NCI-H2029 treated with DMSO at 0.1 percent for 48 hours (cell line): ENCODE results near the gene THADA.
"Not testable (repeated sequence)": the region's sequence is repeated elsewhere in the genome, so short reads cannot be mapped to it uniquely, and the experiment has no call there.

Experiments used
- DNase-seq: peaks from one replicate; lab custom pipeline; 2025; lab: John Stamatoyannopoulos, UW

The THADA gene

GRCh38 chr2:43207553-43208300 is 388.1 kb downstream of the THADA start:
- DNase-seq = no peak

DNA sequence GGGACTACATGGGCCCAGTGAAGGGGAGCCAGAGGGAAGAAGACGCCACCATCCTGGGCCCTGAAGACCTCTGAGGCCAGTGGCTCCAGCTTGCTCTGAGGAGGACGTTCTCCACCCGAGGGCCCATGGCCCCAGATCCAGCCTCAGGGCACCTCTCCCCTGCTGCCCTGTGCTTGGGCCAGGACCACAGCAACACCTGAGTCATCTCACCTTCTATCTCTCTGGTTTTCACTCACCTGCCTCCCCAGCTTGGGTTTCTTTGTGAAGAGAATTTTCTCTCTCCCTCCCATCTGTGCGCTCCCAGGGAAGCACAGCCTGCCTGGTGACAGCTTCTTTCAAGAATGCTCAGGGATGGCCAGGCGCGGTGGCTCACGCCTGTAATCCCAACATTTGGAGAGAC is 389.2 kb downstream of the THADA start:
- DNase-seq = no peak

GRCh38 chr2:43203373-43203772 is 392.5 kb downstream of the THADA start:
- DNase-seq = no peak

DNA sequence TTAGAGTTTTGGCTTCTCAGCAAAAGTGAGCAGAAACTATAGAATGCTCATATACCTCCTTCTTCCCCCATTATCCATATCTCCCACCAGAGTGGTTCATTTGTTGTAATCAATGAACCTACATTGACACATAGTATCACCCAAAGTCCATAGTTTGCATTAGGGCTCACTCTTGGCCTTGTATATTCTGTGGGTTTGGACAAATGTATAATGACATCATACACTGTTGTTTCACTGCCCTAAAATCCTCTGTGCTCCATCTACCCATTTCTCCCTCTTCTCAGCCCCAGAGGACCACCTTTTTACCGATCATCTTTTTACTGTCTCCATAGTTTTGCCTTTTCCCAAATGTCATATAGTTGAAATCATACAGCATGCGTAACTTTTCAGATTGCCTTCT is 393.5 kb downstream of the THADA start:
- DNase-seq = no peak

DNA sequence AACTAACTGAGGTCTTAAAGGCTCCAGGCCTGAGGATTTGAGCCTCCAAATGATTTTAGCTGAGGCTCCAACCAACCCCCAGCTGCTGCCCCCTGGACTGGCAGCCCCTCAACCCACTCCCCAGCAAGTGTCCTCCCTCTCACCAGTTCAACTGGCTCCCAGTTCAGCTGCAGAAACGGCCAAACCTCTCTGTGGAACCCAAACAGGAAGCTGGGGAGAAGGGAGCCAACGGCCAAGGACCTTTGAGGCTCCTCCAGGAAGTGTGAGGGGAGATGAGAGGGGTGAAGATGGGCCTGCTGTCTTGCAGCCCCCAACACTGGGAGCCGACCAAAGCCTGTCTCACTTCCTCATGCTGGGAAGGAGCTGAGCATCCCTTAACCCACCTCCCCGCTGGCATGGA is 394.3 kb downstream of the THADA start:
- no peak for DNase-seq

GRCh38 chr2:43201016-43201415 is 394.8 kb downstream of the THADA start:
- no peak for DNase-seq

DNA sequence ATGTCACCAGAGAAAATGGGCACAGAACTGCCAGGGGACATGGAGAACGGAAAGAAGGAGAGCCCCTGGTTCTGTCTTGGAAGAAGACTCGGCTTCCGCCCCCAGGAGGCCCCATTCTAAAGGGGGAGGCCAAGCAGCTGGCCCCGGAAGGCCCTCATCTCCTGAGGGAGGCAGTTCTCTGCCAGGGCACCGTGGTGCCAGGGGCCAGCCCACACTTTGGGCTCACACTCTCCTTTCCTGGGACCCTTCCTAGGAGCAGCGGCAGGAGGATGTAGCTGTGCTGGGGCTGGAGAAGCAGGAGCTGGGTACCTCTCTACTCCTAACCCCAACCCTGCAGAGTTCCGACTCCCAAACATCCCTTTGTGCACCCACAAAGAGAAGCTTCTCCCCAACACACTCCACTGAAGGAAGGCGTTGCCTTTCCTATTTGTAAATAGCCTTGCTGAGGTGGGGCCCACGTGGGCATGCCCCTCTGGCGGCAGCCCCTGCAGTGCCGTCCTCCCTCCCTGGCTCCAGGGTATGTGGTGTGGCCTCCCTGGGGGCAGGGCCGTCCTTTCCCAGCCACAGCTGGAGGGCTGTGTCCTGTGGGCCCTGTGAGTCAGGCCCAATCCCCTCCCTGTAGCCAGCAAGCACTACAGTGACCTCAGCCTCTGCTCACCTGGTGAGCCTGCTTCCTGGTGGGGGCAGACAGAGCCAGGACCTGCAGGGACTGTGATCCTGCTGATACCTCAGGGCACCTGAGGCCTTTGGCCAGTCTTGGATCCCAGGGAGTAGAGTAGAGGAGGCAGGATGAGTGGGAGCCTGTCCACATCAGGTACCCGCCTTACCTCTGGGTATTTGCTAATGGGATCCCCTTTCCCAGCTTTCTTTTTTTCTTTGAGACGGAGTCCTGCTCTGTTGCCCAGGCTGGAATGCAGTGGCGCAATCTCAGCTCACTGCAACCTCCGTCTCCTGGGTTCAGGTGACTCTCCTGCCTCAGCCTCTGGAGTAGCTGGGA is 396.0 kb downstream of the THADA start:
- no peak for DNase-seq

DNA sequence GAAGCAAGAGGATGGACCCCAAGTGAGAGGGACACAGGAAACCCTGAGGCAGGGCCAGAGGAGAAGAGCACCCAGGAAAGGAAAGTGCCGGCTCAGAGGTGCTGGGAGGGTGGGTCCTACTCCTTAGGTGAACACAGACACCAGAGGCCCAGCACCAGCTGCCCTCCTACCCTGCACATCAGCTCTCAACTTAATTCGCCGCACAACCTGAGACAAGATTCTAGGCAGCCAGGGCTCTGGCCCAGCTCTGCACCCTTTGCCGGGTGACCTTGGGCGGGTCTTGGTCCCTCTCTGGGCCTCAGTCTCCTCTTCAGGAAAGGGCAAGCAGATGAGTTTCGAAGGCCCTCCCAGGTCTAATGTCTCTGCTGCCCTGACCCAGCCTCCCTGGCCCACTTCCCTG is 397.6 kb downstream of the THADA start:
- DNase-seq = no peak

GRCh38 chr2:43197588-43197896 is 398.3 kb downstream of the THADA start:
- no peak for DNase-seq

DNA sequence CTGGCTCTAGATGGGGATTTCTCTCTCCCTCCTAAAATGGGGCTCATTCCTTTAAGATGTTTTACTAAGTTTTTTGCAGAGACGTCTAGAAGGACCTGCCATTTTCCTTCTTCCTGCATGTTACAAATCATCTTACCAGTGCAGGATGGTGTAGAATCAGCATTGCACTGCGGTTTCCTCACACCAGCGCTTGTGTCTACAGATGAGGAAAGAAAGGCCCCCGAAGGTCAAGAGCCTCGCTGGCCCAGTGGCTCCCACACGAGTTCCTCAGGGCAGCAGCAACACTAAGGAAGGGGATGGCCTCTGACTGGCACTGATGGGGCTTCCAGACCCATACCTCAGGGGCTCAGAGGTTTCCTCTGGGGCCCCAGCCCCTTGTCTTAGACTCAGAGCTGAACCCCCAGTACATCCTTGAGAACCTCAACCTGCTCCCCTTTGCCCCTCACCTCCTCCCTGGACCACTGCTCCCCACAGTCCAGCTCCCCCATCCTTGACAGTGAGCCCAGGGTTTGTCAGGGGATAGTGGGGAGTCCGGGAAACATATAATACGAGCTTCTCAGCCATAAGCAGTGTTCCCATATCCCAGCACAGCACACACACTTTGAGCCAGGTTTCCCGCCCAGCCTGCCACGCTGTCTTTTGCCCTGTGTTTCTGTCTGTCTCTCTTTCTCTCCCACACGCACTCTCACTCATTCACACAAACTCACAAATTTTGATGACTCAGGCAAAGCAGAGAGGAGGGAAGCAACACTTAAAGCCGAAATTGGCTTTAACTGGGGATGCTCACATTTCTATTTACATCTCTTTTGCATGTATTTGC is 398.9 kb downstream of the THADA start:
- DNase-seq = no peak

- DNase-seq = no peak
Observed at GRCh38 chr2:43194121-43194869, 401.5 kb downstream of the THADA start.

DNA sequence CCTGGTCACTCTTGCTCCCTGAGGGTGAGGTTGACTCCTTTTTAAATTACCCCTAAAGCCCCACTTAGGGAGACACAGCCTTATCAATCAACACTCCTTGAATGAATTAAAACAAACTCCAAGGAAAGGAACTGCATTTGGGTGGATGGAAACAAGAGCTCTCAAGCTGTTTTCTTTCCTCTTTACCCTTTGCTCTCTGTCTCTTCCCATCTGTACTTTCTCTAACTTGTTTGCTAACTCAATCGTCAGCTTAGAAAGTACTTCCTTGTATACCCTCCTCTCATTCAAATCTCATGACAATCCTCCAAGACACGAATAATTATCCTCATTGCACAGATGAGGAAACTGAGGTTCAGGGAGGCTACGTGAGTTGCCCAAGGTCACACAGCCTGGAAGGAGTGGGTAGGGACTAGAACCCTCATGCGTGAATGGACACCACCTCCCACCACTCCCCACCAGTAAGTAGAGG is 402.2 kb downstream of the THADA start:
- DNase-seq = no peak

GRCh38 chr2:43192744-43193651 is 402.8 kb downstream of the THADA start:
- no peak for DNase-seq

- no peak for DNase-seq
Observed at GRCh38 chr2:43191947-43192516, 403.8 kb downstream of the THADA start.

DNA sequence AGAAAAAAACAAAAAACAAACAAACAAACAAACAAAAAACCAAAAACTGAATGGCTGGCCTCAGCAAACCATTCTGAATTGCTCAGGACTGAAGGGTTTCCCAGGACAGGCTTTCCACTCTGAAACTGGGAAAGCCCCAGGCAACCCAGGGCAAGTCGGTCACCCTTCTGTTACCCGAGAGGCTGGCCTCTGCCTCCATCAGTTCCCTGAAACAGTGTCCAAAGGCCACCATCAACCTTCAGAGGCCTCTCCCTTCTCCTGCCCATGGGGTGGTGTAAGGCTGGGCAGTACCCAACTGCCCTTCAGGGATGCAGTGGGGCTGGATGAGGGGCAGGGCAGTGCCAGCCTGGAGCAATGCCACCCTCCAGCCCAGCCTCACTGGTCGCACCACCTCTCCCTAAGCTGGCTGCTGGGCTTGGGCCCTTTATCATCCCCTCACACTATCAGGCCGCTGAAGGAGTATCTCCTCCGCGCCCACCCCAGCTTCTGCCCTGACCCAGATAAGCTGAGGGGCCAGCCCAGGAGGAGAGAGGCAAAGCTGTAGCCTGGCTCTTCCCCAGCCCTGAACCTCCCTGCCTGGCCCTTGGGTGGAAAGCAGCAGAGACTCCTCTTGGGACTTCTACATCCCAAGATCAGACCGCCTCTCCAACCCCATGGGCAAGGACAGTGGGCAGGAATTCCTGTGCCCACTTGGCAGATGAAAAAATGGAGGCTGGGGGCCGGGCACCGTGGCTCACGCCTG is 405.4 kb downstream of the THADA start:
- no peak for DNase-seq

GRCh38 chr2:43189861-43190260 is 406.0 kb downstream of the THADA start:
- DNase-seq = not testable (repeated sequence)

- no peak for DNase-seq
Observed at GRCh38 chr2:43188561-43189386, 407.1 kb downstream of the THADA start.

DNA sequence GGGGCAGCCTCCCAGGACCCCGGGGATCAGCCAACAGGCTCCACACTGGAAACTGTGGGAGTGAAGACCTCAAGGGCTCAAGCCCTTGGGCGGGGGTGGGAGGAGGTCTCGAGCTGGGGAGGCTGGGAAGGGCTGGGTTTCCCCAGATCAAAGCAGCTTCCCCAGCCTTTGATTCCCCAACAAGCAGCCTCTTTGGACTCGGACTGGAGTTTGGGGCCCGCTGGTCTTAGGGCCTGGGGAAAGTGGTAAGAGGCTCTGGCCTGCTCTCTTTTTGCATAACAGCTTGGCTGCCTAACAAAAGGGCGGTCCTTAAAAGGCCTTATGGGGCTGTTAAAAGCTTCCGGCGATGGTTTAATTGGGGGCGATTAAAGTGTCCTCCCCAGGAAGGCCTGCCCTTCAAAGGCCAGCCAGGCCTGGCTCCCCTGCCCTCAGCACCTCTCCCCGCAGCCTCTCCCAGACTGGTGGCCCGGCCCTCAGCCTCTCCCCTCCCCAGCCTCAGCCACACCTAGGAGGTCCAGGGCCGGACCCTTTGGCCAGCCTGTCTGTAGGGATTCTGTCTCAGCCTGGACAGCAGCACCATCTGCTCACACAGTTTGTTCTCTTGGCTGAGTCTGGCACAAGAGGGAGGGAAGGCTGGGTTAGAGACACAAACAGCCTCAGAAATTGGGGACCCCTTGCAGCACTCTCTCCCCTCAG is 409.0 kb downstream of the THADA start:
- DNase-seq = no peak
